DOHH2 (cell line): ENCODE data around the gene JUP.
A peak's percentile ranks its signal among the peaks of the same experiment; 100 is the strongest.

Experiments
- H3F3A ChIP-seq: fragments of 200-600 bp; sonication (generic), shearing (Covaris generic); 2 replicates; pipeline ENCODE4 v1.6.0; 2016; ENCODE audit warnings: antibody characterized with exemption, mild to moderate bottlenecking; ENCODE audit not compliant: control insufficient read depth, insufficient read depth
- H3K27ac ChIP-seq: fragments of 200-600 bp; sonication (generic); 2 replicates; pipeline ENCODE4 v1.5.1; 2014; ENCODE audit warnings: low read depth, mild to moderate bottlenecking, low read length, moderate library complexity
- H3K27me3 ChIP-seq: fragments of 200-600 bp; sonication (generic); 2 replicates; pipeline ENCODE4 v1.6.1; 2014; ENCODE audit warnings: mild to moderate bottlenecking, low read length, mixed read lengths; ENCODE audit not compliant: control insufficient read depth
- H3K36me3 ChIP-seq: fragments of 200-600 bp; sonication (generic); 2 replicates; pipeline ENCODE4 v1.6.1; 2014; ENCODE audit warnings: mild to moderate bottlenecking, low read length, moderate library complexity, mixed read lengths; ENCODE audit not compliant: control insufficient read depth
- H3K4me1 ChIP-seq: fragments of 200-600 bp; sonication (generic); 2 replicates; pipeline ENCODE4 v1.6.1; 2014; ENCODE audit warnings: mild to moderate bottlenecking, low read length, mixed read lengths; ENCODE audit not compliant: control insufficient read depth
- H3K4me2 ChIP-seq: fragments of 200-600 bp; sonication (generic); 2 replicates; pipeline ENCODE4 v1.6.0; 2014; ENCODE audit warnings: mild to moderate bottlenecking, low read length, moderate library complexity
- H3K4me3 ChIP-seq: fragments of 200-600 bp; sonication (generic); 2 replicates; pipeline ENCODE4 v1.5.1; 2014; ENCODE audit warnings: mild to moderate bottlenecking, low read length, mixed read lengths
- H3K79me2 ChIP-seq: fragments of 200-600 bp; sonication (generic); 2 replicates; pipeline ENCODE4 v1.6.1; 2014; ENCODE audit warnings: mild to moderate bottlenecking, low read length, mixed read lengths; ENCODE audit not compliant: control insufficient read depth
- H3K9me2 ChIP-seq: fragments of 200-600 bp; sonication (generic); replicated peaks from 2 replicates; pipeline ENCODE4 v1.6.1; 2014; ENCODE audit warnings: mild to moderate bottlenecking, low read length, mixed read lengths; ENCODE audit not compliant: control insufficient read depth
- H3K9me3 ChIP-seq: fragments of 200-600 bp; sonication (generic); 2 replicates; pipeline ENCODE4 v1.6.1; 2014; ENCODE audit warnings: antibody characterized with exemption, low read length, mixed read lengths; ENCODE audit not compliant: control insufficient read depth, insufficient read depth
- H4K20me1 ChIP-seq: fragments of 200-600 bp; sonication (generic); 2 replicates; pipeline ENCODE4 v1.6.0; 2014; ENCODE audit warnings: low read depth, mild to moderate bottlenecking, antibody characterized with exemption, low read length, moderate library complexity; ENCODE audit not compliant: control insufficient read depth, insufficient read depth
- CTCF ChIP-seq: fragments of 200-600 bp; sonication (generic); IDR thresholded peaks from one replicate; pipeline ENCODE4 v1.5.1; 2014; ENCODE audit warnings: antibody characterized with exemption, mild to moderate bottlenecking, low read depth, low read length; ENCODE audit not compliant: poor library complexity, severe bottlenecking
- EZH2phosphoT487 ChIP-seq: fragments of 200-600 bp; sonication (generic); IDR thresholded peaks from 2 replicates; pipeline ENCODE4 v1.6.1; 2017; ENCODE audit warnings: borderline replicate concordance, mild to moderate bottlenecking, antibody characterized with exemption, low read length, moderate library complexity, mixed read lengths

The JUP gene

GRCh38 chr17:41811549-41812380 is 25.3 kb upstream of the JUP start, which contains the start of gene P3H4:
Gene P3H4, minus strand, starts transcription at chr17:41811949. Its CDS starts 34 bp downstream, at chr17:41811915.
- Histone ChIP-seq H4K20me1 (no peaks in the 10 kb centered on the region), H3F3A (no peaks in the 10 kb centered on the region), H3K9me2 (no peaks in the 10 kb centered on the region), H3K27me3 (peaks cover 11% of the 10 kb centered on the region), H3K9me3 (no peaks in the 10 kb centered on the region), H3K79me2 (no peaks in the 10 kb centered on the region), H3K4me2 (peak within 1 kb of the TSS; percentile 86), H3K4me1 (peaks cover 16% of the 10 kb centered on the region), H3K36me3 (no peaks in the 10 kb centered on the region), H3K27ac (no peak within 1 kb of the TSS), H3K4me3 (peak within 1 kb of the TSS; percentile 84)
- TF ChIP-seq EZH2phosphoT487, result no peak
- TF ChIP-seq CTCF, result peak; percentile 68

- no peaks in the 10 kb centered on the region for H3K36me3 ChIP-seq
- no peaks in the 10 kb centered on the region for H4K20me1 ChIP-seq
- TF ChIP-seq CTCF, result no peak
- TF ChIP-seq EZH2phosphoT487, result no peak
- H3K4me2 ChIP-seq, result peak overlapping the region; percentile 86
- peak overlapping the region; percentile 84 for H3K4me3 ChIP-seq
- H3K79me2 ChIP-seq, result no peaks in the 10 kb centered on the region
- H3K27me3 ChIP-seq, result peaks cover 11% of the 10 kb centered on the region
- H3F3A ChIP-seq, result no peaks in the 10 kb centered on the region
- peaks cover 16% of the 10 kb centered on the region for H3K4me1 ChIP-seq
- H3K9me3 ChIP-seq, result no peaks in the 10 kb centered on the region
- no peak overlapping the region for H3K27ac ChIP-seq
- no peaks in the 10 kb centered on the region for H3K9me2 ChIP-seq
Observed at GRCh38 chr17:41810659-41811548, 24.4 kb upstream of the JUP start.

- Histone ChIP-seq H3K4me1 (peaks cover 24% of the 10 kb centered on the region), H3K9me3 (no peaks in the 10 kb centered on the region), H3K4me2 (no peak overlapping the region), H3K79me2 (no peaks in the 10 kb centered on the region), H3K9me2 (no peaks in the 10 kb centered on the region), H3F3A (no peaks in the 10 kb centered on the region), H3K4me3 (no peak overlapping the region), H4K20me1 (no peaks in the 10 kb centered on the region), H3K27ac (no peak overlapping the region), H3K36me3 (no peaks in the 10 kb centered on the region), H3K27me3 (peaks cover 6% of the 10 kb centered on the region; the same call in 1 of the 2 replicates)
- TF ChIP-seq EZH2phosphoT487, result no peak
- no peak for TF ChIP-seq CTCF
Observed at GRCh38 chr17:41806685-41807445, 20.4 kb upstream of the JUP start.
